Endometrial microvascular endothelial cells (primary cell): ENCODE results near the gene RBAK. TPM values are rescaled to one million over a fixed set of nuclear protein-coding genes. Genes with fewer than 3 reads are reported as not detected.
"Not testable (repeated sequence)": the region's sequence is repeated elsewhere in the genome, so short reads cannot be mapped to it uniquely, and the experiment has no call there.

Source experiments
- in situ Hi-C: cut with HindIII; loops from 2 replicates; pipeline ENCODE4 v1.10.0; 2017; ENCODE audit warnings: low sequenced_read_pairs, low pct_unique_long_range_greater_than_20kb; ENCODE audit errors: inconsistent ontology term
- total RNA-seq: library from RNA; depleted of rRNA; stranded (reverse); fragments of >200 nt; gene quantifications from one replicate; pipeline ENCODE4 v1.2.3, GENCODE V29; 2015; ENCODE audit errors: inconsistent ontology term

The RBAK gene
- total RNA-seq, 1 donor from 2014 or later = 4.6 TPM

DNA sequence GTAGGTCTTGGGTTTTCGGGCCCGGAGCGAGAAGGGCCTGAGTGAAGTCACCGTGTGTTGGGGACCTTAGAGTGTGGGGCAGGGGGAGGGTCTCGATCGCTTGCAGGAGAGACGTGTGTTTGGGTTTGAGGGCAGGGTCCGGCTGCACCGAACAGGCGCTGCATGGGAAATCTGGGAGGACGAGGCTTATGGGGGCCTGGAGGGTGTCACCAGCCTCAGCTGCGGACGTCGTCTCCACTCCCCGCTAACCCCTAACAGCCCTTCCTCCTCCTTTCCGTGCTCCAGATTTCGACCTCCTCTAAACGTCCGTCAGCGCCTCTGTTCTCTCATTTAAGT is 705 bp downstream of the RBAK start:
- in situ Hi-C loops = not testable (repeated sequence)

DNA sequence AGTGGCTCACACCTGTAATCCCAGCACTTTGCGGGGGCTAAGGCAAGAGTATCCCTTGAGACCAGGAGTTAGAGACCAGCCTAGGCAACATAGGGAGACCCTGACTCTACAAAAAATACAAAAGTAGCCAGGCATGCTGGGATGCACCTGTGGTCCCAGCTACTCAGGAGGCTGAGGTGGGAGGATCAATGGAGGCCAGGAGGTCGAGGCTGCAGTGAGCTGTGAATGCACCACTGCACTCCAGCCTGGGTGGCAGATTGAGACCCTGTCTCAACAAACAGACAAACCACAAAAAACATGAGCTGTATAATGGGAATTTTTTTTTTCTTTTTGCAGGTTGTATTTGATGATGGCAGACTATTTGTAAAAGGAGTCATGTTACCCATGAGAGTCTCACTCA is 1.5 kb downstream of the RBAK start:
- in situ Hi-C loops = not testable (repeated sequence)

DNA sequence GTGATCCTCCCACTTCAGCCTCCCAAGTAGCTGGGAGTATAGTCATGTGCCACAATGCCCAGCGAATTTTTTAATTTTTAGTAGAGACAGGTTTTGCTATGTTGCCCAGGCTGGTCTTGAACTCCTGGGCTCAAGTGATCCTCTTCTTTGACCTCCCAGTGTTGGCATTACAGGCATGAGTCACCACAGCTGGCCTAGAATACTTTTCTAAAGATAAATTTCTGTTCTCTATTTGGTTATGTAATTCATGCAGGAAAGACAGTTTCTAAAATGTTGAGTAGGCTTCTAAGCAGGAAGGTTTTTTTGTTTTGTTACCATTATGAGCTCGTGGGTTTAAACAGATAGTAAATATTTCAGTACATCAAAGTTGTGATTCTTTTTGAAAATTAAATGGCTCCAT is 5.0 kb downstream of the RBAK start:
- in situ Hi-C loops = no loop called here

DNA sequence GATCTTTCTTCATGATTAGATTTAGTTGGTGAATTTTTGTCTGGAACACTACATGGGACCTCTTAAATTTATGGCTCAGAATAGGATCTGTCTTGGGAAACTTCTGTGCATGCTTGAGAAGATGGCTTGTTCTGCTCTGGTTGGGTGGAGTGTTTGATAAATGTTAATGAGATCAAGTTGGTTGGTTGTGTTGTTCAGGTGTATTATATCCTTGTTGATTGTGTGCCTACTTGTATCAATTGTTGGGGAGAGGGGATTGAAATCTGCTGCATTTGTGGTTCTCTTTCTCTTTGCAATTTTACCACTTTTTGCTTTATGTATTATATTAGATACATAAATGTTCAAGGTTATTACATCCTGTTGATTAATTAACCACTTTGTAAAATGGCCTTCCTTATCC is 6.1 kb downstream of the RBAK start:
- in situ Hi-C loops = not testable (repeated sequence)

DNA sequence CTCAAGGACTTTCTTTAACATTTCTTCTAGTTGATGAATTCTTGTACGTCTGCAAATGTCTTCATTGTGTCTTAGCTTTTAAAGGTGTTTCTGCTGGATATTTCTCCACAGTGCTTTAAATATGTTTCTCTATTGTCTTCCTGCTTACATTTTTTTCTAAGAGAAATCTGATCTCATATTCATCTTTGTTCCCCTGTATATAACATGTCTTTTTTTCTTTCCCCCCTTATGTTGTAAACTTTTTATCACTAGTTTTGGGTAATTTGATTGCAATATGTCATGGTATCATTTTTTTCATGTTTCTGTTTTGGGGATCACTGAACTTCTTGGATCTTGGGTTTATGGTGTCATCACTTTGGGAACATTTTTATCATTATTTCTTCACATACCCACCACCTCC is 7.5 kb downstream of the RBAK start:
- in situ Hi-C loops = no loop called here

DNA sequence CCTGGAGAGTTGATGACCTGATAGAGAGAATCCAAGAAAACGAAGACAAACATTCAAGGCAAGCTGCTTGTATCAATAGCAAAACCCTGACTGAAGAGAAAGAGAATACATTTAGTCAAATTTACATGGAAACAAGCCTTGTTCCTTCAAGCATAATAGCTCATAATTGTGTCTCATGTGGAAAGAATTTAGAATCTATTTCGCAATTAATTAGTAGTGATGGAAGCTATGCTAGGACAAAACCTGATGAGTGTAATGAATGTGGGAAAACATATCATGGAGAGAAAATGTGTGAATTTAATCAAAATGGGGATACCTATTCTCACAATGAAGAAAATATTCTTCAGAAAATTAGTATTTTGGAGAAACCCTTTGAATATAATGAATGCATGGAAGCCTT is 18.0 kb downstream of the RBAK start:
- in situ Hi-C loops = no loop called here

DNA sequence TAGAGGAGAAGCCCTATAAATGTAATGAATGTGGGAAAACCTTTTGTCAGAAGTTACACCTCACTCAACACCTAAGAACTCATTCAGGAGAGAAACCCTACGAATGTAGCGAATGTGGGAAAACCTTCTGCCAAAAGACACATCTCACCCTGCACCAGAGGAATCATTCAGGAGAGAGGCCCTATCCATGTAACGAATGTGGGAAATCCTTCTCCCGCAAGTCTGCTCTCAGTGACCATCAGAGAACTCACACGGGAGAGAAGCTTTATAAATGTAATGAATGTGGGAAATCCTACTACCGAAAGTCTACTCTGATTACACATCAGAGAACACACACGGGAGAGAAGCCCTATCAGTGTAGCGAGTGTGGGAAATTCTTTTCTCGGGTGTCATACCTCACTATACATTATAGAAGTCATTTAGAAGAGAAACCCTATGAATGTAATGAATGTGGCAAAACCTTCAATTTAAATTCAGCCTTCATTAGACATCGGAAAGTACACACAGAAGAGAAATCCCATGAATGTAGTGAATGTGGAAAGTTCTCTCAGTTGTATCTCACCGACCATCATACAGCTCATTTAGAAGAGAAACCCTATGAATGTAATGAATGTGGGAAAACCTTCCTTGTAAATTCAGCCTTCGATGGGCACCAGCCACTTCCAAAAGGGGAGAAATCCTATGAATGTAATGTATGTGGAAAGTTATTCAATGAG is 18.9 kb downstream of the RBAK start:
- in situ Hi-C loops = no loop called here

DNA sequence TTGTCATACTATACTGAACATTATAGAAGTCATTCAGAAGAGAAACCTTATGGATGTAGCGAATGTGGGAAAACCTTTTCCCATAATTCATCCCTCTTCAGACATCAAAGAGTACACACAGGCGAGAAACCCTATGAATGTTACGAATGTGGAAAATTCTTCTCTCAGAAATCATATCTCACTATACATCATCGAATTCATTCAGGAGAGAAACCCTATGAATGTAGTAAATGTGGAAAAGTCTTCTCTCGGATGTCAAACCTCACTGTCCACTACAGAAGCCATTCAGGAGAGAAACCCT is 19.4 kb downstream of the RBAK start:
- in situ Hi-C loops = no loop called here

DNA sequence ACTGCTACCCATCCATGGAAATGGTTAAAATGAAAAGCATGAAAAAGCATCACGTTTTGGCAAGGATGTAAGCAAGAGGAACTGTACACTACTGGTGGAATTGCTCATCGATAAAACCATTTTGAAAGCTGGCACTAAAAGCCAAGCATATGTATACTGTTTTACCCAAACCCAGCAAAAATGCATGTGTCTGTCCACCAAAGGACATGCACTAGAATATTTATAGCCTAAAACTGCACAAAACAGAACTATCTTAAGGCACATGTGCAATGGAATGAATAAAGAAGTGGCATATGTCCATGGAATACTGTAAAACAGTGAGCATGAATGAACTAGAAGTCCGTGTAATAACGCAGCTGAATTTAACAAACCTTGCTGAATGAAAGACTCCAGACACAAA is 22.9 kb downstream of the RBAK start:
- in situ Hi-C loops = no loop called here

DNA sequence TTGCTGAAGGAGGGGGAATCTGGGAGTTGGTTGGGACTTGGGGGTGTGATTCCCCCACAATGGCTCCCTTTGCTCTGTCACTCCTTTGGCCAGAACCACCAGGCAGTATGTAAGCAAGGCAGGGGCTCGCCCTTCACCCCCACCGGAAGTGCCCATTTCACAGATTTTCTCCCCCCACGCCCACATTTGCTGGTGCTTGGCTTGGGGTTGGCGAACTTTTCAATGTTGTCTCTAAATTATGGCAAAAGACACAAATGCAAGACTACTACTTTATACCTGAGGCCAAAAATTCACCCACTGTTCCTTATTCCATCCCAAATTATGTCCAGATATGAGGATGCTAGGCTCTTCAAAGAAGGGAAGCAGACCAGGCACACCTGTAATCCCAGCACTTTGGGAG is 24.5 kb downstream of the RBAK start:
- in situ Hi-C loops = no loop called here

DNA sequence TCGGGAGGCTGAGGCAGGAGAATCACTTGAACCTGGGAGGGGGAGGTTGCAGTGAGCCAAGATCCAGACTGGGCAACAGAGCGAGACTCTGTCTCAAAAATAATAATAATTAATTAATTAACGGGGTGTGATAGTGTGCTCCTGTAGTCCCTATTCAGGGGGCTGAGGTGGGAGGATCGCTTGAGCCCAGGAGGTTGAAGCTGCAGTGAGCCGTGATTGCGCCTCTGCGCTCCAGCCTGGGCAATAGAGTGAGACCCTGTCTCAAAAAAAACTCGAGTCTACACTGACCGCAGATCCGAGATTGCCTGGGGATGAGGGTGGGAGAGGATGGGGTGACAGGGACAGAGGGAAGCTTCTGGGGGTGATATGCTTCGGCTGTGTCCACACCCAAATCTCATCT is 29.5 kb downstream of the RBAK start:
- in situ Hi-C loops = not testable (repeated sequence)

DNA sequence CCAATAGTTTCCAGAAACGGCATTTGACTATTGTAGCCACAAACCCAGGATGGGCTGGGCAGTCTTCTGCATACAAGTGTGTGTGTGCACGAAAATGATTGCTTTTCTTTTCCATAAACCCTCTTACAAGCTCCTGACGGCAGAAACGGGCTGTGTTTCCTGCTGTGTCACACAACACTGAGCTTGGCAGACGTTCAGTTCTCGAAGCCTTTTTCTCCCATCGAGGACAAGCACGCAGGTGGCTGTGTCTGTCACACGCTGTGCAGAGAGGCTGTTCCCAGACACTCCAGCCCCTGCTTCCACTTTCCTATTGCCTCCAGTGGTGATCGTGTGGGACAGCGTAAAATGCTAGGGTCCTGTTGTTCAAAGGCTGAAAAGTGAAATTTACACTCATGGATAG is 32.1 kb downstream of the RBAK start:
- in situ Hi-C loops = no loop called here

DNA sequence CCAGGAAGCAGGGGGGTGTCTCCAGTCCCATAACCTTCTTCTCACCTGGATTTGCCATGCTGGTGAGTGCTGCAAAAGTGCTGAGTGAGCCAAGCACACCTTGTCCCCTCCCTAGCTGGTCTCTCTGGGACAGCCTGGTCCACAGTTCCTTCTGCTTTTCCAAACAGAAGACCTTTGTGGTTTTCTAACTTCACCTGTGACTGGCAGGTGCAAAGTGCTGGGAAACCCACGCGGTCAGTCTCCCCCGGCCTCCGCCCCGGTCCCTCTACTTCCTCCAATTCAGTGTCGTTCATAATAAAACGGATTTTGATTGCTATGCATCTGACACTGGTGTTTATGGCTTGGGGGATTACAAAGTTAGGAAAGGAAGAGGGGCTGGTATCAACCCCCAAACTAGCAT is 37.1 kb downstream of the RBAK start:
- in situ Hi-C loops = no loop called here

DNA sequence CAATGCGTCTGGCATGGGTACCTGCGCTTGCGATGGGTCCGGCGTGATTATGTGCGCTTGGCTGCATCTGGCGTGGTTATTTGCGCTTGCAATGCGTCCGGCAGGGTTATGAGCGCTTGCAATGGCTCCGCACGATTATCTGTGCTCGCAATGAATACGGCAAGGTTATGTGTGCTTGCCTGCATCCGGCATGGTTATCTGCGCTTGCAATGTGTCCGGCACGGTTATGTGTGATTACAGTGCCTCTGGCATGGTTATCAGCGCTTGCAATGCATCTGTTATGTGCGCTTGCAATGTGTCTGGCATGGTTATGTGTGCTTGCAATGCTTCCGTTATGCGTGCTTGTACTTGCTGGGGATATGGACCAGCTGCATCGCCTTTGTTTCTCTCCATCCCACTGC is 37.7 kb downstream of the RBAK start:
- in situ Hi-C loops = no loop called here

DNA sequence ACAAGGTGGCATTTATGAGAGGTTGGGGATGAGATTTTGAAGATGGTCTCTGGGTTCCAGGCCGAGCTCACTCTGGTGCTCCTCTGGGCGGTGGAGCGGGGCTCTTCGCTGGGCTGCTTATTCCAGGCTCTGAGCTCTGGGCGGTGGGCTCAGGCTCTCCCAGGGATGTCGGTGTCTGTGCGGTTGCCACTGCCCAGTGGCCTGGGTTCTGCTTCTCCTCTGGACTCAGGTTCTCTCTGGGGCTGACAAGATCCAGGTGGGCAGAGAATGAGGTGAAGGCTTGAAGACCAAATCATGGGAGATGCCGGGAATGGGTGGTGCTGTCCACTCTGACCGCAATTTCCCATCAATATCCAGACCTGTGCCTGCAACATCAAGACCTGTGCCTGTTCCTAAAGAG is 40.6 kb downstream of the RBAK start:
- in situ Hi-C loops = no loop called here

DNA sequence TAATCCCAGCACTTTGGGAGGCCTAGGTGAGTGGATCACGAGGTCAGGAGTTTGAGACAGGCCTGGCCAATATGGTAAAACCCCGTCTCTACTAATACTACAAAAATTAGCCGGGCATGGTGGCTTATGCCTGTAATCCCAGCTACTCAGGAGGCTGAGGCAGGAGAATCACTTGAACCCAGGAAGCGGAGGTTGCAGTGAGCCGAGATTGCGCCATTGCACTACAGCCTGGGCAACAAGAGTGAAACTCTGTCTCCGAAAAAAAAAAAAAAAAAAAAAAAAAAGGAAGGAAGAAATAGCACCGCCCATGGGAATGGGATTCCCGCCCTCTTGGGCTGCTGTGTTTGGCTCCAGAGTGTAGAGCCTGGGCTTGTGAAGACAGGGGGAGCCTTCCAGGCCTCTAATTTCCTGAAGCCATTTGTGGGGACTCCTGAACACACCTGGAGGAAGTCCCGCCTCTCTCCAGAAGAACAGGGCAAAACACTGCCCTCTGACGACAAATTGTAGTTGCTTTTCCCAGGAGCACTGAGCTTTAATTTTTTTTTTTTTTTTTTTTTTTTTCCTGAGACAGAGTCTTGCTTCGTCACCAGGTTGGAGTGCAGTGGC is 42.7 kb downstream of the RBAK start:
- in situ Hi-C loops = not testable (repeated sequence)

DNA sequence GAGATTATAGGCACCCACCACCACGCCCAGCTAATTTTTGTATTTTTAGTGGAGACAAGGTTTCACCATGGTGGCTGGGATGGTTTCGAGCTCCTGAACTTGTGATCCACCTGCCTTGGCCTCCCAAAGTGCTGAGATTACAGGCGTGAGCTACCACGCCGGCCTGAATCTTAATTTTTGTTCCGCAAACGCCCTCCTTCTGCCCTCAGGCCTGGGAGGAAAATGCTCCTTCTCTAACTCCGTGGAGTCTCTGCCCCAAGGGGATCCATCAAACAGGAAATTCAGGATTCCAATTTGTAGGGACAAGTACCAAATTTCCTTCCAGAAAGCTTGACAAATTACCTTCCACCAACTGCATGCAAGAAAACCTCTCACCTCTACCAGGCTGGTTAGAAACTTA is 43.2 kb downstream of the RBAK start:
- in situ Hi-C loops = no loop called here

DNA sequence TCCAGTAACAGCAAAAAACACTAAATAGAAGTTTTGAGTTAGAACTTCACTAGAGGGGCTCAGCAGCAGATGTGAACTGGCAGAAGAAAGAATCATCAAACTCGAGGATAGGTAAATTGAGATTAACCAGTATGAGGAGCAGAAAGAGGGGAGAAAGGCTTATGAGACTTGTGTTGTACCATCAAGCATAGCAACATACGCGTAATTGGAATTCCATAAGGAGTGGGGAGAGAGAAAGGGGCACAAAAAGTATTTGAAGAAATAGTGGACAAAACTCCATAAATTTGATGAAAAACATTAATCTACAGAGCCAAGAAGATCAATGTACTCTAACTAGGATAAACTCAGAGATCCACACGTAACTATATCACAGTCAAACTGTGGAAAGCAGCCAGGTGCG is 48.3 kb downstream of the RBAK start:
- in situ Hi-C loops = no loop called here

DNA sequence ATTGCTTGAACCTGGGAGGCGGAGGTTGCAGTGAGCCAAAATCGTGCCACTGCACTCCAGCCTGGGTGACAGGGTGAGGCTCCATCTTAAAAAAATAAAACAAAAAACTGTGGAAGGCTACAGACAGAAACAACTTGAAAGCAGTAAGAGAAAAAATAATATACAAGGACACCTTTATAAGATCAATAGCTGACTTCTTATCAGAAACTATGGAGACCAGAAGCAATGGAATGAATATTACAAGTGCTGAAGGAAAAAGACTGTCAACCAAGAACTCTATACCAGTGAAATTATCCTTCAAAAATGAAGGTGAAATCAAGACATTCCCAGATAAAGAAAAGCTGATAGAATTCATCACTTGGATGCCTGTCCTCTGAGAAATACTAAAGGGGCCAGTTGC is 49.0 kb downstream of the RBAK start:
- in situ Hi-C loops = no loop called here

DNA sequence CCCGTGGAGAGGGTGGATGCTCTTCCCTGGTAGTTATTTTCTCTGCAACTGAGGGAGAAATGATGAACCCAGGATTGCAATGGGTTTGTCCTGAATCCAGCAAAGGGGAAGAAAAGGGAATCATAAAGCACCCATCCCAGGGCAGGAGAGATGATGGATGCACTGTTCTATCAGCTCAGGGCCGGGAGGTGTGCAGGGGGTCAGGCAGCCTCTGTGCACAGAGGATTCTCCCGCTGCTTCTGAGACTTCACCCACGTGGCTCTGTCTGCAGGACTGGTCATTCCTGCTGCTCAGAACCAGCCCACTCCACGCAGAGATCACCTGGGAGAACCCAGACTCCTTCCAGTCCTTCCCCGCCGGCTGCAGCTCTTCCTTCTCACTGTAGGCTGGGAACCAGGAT is 70.7 kb downstream of the RBAK start:
- in situ Hi-C loops = no loop called here
